Keratinocyte (primary cell): ENCODE data around the gene TYROBP. TPM values are rescaled to one million over a fixed set of nuclear protein-coding genes. Genes with fewer than 3 reads are reported as not detected.

Experiments used
- DNase-seq: peaks from one replicate; pipeline ENCODE4 v3.0.0-alpha.2; 2011; ENCODE audit warnings: low read depth, missing footprints, low spot score
- FAIRE-seq: peaks from 2 replicates; lab custom pipeline; 2011; peaks lifted over from hg19 to GRCh38; lab: Jason Lieb, UNC
- H2AFZ ChIP-seq: 2 replicates; pipeline ENCODE4 v1.6.0; 2012; ENCODE audit warnings: low read length, control low read depth, inconsistent platforms; ENCODE audit not compliant: control insufficient read depth
- H3K27ac ChIP-seq: 2 replicates; pipeline ENCODE4 v1.5.1; 2011; ENCODE audit warnings: low read length; ENCODE audit not compliant: control insufficient read depth, insufficient read depth
- H3K27me3 ChIP-seq: 3 replicates; pipeline ENCODE4 v1.6.0; 2011; ENCODE audit warnings: low read length; ENCODE audit not compliant: control insufficient read depth, insufficient read depth; ENCODE audit errors: extremely low read depth
- H3K36me3 ChIP-seq, 2 experiments: 2 replicates in 1 of 2; 3 replicates in 1 of 2; pipeline ENCODE4 v1.5.1; 2011; ENCODE audit warnings: low read length in 2 of 2, mild to moderate bottlenecking in 1 of 2; ENCODE audit not compliant: control insufficient read depth in 2 of 2, insufficient read depth in 2 of 2; ENCODE audit errors: extremely low read depth in 1 of 2
- H3K4me1 ChIP-seq: 3 replicates; pipeline ENCODE4 v1.5.1; 2011; ENCODE audit warnings: low read length; ENCODE audit not compliant: control insufficient read depth, insufficient read depth; ENCODE audit errors: extremely low read depth
- H3K4me2 ChIP-seq: 3 replicates; pipeline ENCODE4 v1.6.0; 2011; ENCODE audit warnings: low read depth, low read length; ENCODE audit not compliant: control insufficient read depth, insufficient read depth; ENCODE audit errors: extremely low read depth
- H3K4me3 ChIP-seq, 3 experiments: fragments of 200-600 bp in 1 of 3; sonication (generic) in 1 of 3; 2 replicates in 2 of 3; 3 replicates in 1 of 3; pipeline ENCODE4 v1.5.1; 2011 to 2016; ENCODE audit warnings: low read length in 3 of 3, mild to moderate bottlenecking in 3 of 3, control low read depth in 2 of 3, inconsistent platforms in 1 of 3, low read depth in 1 of 3, mixed read lengths in 1 of 3, mixed run types in 1 of 3, moderate library complexity in 1 of 3; ENCODE audit not compliant: control insufficient read depth in 2 of 3, insufficient read depth in 2 of 3; ENCODE audit errors: extremely low read depth in 1 of 3
- H3K79me2 ChIP-seq: 2 replicates; pipeline ENCODE4 v1.6.0; 2012; ENCODE audit warnings: low read length; ENCODE audit not compliant: control insufficient read depth, insufficient read depth
- H3K9ac ChIP-seq: 3 replicates; pipeline ENCODE4 v1.6.0; 2011; ENCODE audit warnings: low read length; ENCODE audit not compliant: control insufficient read depth, insufficient read depth; ENCODE audit errors: extremely low read depth
- H3K9me1 ChIP-seq: 3 replicates; pipeline ENCODE4 v1.6.0; 2011; ENCODE audit warnings: low read length; ENCODE audit not compliant: control insufficient read depth, insufficient read depth; ENCODE audit errors: extremely low read depth
- H3K9me3 ChIP-seq: 2 replicates; pipeline ENCODE4 v1.5.1; 2012; ENCODE audit warnings: low read depth, low read length; ENCODE audit not compliant: control insufficient read depth
- H4K20me1 ChIP-seq: 3 replicates; pipeline ENCODE4 v1.6.0; 2011; ENCODE audit warnings: low read length; ENCODE audit not compliant: control insufficient read depth, insufficient read depth; ENCODE audit errors: extremely low read depth
- EZH2 ChIP-seq: IDR thresholded peaks from one replicate; pipeline ENCODE4 v1.6.1; 2012; ENCODE audit warnings: inconsistent platforms, mild to moderate bottlenecking, low read length, moderate library complexity
- dilution Hi-C: fragments of 300-500 bp; cut with MboI; formaldehyde crosslinking; loops from one replicate; pipeline ENCODE4 v1.7.0; 2020; ENCODE audit warnings: low sequenced_read_pairs; ENCODE audit not compliant: extremely low pct_ligation_motif_present
- polyA plus RNA-seq, 5 experiments: library from polyadenylated mRNA; depleted of rRNA in 3 of 5; stranded (reverse) in 3 of 5; stranded (forward) in 1 of 5; unstranded in 1 of 5; fragments of >200 nt; gene quantifications; 1 replicate in 1 of 5; 2 replicates in 3 of 5; 3 replicates in 1 of 5; pipeline versions ENCODE4 v1.2.1 to v1.2.3, GENCODE V29; 2011 to 2012; ENCODE audit warnings: missing spikeins in 2 of 5, low read depth in 1 of 5, low replicate concordance in 1 of 5
- TF ChIP-seq, protein P1 (sequence below), 3 experiments: IDR thresholded peaks in 1 of 3; conservative IDR thresholded peaks in 1 of 3; optimal IDR thresholded peaks in 1 of 3; 2 replicates in 2 of 3; 3 replicates in 1 of 3; pipeline versions ENCODE3 to v1.5.1; 2011; ENCODE audit warnings: low read length in 3 of 3, mild to moderate bottlenecking in 3 of 3, moderate library complexity in 2 of 3, control low read depth in 1 of 3, inconsistent platforms in 1 of 3; ENCODE audit not compliant: insufficient read depth in 2 of 3; ENCODE audit errors: extremely low read depth in 1 of 3

The TYROBP gene
- polyA plus RNA-seq, 1 donor (not counting 4 experiments of a cell fraction or from before 2014, with no cell fraction given) = not detected

GRCh38 chr19:35940078-35940775 lies 32.1 kb upstream of the TYROBP start:
- Histone ChIP-seq H3K4me1 (peaks cover 19% of the 10 kb centered on the region), H3K36me3 (peaks cover 0 to 1% of the 10 kb centered on the region in 2 experiments), H3K79me2 (peaks cover 9% of the 10 kb centered on the region), H4K20me1 (no peaks in the 10 kb centered on the region), H3K27me3 (no peaks in the 10 kb centered on the region), H3K4me3 (no peak overlapping the region), H2AFZ (no peak overlapping the region), H3K9me3 (no peaks in the 10 kb centered on the region), H3K9ac (no peak overlapping the region), H3K9me1 (no peaks in the 10 kb centered on the region), H3K27ac (no peak overlapping the region), H3K4me2 (no peak overlapping the region)
- no peak for TF ChIP-seq EZH2
- TF ChIP-seq, protein P1, sequence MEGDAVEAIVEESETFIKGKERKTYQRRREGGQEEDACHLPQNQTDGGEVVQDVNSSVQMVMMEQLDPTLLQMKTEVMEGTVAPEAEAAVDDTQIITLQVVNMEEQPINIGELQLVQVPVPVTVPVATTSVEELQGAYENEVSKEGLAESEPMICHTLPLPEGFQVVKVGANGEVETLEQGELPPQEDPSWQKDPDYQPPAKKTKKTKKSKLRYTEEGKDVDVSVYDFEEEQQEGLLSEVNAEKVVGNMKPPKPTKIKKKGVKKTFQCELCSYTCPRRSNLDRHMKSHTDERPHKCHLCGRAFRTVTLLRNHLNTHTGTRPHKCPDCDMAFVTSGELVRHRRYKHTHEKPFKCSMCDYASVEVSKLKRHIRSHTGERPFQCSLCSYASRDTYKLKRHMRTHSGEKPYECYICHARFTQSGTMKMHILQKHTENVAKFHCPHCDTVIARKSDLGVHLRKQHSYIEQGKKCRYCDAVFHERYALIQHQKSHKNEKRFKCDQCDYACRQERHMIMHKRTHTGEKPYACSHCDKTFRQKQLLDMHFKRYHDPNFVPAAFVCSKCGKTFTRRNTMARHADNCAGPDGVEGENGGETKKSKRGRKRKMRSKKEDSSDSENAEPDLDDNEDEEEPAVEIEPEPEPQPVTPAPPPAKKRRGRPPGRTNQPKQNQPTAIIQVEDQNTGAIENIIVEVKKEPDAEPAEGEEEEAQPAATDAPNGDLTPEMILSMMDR (optimal IDR thresholded peaks at IDR 0.05 in 1 of 3, IDR thresholded peaks at IDR 0.05 in 1 of 3, conservative IDR thresholded peaks at IDR 0.05 in 1 of 3; ENCODE audit: extremely low read depth in 1 of 3, insufficient read depth in 2 of 3, low read length in 3 of 3) = no peak
- DNase-seq (no peak), FAIRE-seq (no peak)
- dilution Hi-C loops = no loop called here

- TF ChIP-seq, protein P1 (optimal IDR thresholded peaks at IDR 0.05 in 1 of 3, IDR thresholded peaks at IDR 0.05 in 1 of 3, conservative IDR thresholded peaks at IDR 0.05 in 1 of 3; ENCODE audit: extremely low read depth in 1 of 3, insufficient read depth in 2 of 3, low read length in 3 of 3) = no peak
- no peak for TF ChIP-seq EZH2
- dilution Hi-C loops = no loop called here
- Histone ChIP-seq H3K27ac (no peak overlapping the region), H3K27me3 (no peaks in the 10 kb centered on the region), H3K9ac (no peak overlapping the region), H3K4me1 (peaks cover 19% of the 10 kb centered on the region), H3K36me3 (peaks cover 0 to 1% of the 10 kb centered on the region in 2 experiments), H3K79me2 (peaks cover 9% of the 10 kb centered on the region), H4K20me1 (no peaks in the 10 kb centered on the region), H3K9me3 (no peaks in the 10 kb centered on the region), H3K4me3 (no peak overlapping the region), H2AFZ (no peak overlapping the region), H3K9me1 (no peaks in the 10 kb centered on the region), H3K4me2 (no peak overlapping the region)
- DNase-seq = no peak
- FAIRE-seq = no peak
Observed at GRCh38 chr19:35939307-35940077, 31.4 kb upstream of the TYROBP start.
